ENCODE results near the gene PRKCG. TPM values are rescaled to one million over a fixed set of nuclear protein-coding genes. Genes with fewer than 3 reads are reported as not detected.

Gene PRKCG
- polyA plus RNA-seq, 1 experiment, result 0.09 TPM

DNA sequence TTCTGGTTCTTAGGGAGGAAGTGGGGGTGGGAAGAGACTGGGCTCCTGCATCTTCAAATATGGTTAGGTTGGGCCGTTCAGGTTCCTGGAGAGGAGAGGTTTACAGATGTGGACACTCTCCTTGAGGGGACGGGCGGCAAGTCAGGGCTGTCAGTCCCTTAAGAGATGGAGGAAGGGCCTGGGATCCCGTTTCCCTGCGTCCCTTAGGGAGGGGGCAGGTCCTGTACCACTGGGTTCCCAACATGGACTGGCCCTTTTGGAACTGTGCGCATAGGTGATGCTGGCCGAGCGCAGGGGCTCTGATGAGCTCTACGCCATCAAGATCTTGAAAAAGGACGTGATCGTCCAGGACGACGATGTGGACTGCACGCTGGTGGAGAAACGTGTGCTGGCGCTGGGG, 16.2 kb downstream of the PRKCG start:
- no peak for DNase-seq (ENCODE audit: low read depth, low spot score)
- CTCF ChIA-PET, result interaction anchor here (0.6 to 2.4 kb wide), 3 partner anchors 90 to 132 kb away, joined by 3 to 8 read pairs (median 6); no protein-coding TSS in a partner anchor
- no peak overlapping the region for H3K27ac ChIP-seq (ENCODE audit: low read depth, low read length)

DNA sequence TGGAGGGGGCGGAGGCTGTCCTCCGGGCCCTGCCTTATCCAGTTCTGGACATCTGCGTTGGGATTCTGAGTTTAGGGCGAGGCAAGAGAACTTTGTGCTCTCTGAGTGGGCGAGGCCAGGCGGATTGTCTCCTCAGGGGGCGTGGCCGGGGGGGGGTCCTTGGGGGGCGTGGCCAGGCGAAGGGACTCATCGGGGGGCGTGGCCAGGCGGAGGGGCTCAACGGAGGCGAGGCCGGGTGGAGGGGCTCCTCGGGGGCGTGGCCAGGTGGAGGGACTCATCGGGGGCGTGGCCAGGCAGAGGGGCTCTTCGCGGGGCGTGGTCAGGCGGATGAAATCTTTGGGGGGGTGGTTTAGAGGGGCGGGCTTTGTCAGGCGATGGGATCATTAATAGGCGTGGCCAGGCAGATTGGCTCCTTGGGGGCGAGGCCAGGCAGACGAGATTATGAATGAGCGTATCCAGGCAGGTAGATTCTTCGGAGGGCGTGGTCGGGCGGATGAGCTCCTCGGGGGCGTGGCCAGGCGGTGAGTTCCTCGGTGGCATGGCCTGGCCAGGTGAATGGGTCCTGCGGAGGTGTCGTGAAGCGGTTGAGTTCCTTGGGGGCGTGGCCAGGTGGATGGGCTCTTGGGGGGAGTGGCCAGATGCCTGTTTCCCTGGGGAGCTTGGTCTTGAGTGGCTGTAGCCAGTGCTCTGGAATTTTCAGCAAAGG, 16.8 kb downstream of the PRKCG start:
- no peak overlapping the region for H3K4me3 ChIP-seq (ENCODE audit: low read depth, low read length)
- POLR2A ChIA-PET, result no interaction called here
- no peak for TF ChIP-seq CTCF (IDR thresholded peaks at IDR 0.05; ENCODE audit: low read depth, low read length)
- no peak for DNase-seq (ENCODE audit: low read depth, low spot score)
- H3K27me3 ChIP-seq (ENCODE audit: control insufficient read depth, insufficient read depth, low read length), result peaks cover 8% of the 10 kb centered on the region
- no peak overlapping the region for H3K27ac ChIP-seq (ENCODE audit: low read depth, low read length)
- CTCF ChIA-PET, result interaction anchor here (0.8 to 2.4 kb wide), 3 partner anchors 15 to 131 kb away, joined by 3 to 8 read pairs (median 6); no protein-coding TSS in a partner anchor
- no peaks in the 10 kb centered on the region; the same call in 1 of the 2 replicates for H3K9me3 ChIP-seq (ENCODE audit: control insufficient read depth, insufficient read depth, low read length)

More for the DNA sequence above, 16.2 kb downstream of the PRKCG start:
- Histone ChIP-seq H3K4me3 (ENCODE audit: low read depth, low read length) (no peak overlapping the region), H3K27me3 (ENCODE audit: control insufficient read depth, insufficient read depth, low read length) (peaks cover 8% of the 10 kb centered on the region), H3K9me3 (ENCODE audit: control insufficient read depth, insufficient read depth, low read length) (no peaks in the 10 kb centered on the region; the same call in 1 of the 2 replicates)
- POLR2A ChIA-PET, result no interaction called here
- no peak for TF ChIP-seq CTCF (IDR thresholded peaks at IDR 0.05; ENCODE audit: low read depth, low read length)

GRCh38 chr19:53900191-53900860, 18.3 kb downstream of the PRKCG start:
- DNase-seq (ENCODE audit: low read depth, low spot score), result no peak
- CTCF ChIA-PET, result interaction anchor here (1.2 kb wide), 1 partner anchor 123 kb away, joined by 3 read pairs; no protein-coding TSS in a partner anchor
- H3K9me3 ChIP-seq (ENCODE audit: control insufficient read depth, insufficient read depth, low read length), result no peaks in the 10 kb centered on the region; the same call in 1 of the 2 replicates
- POLR2A ChIA-PET, result no interaction called here
- no peak overlapping the region for H3K4me3 ChIP-seq (ENCODE audit: low read depth, low read length)
- H3K27ac ChIP-seq (ENCODE audit: low read depth, low read length), result no peak overlapping the region
- TF ChIP-seq CTCF (IDR thresholded peaks at IDR 0.05; ENCODE audit: low read depth, low read length), result no peak
- peaks cover 8% of the 10 kb centered on the region for H3K27me3 ChIP-seq (ENCODE audit: control insufficient read depth, insufficient read depth, low read length)

GRCh38 chr19:53903055-53903680, 21.2 kb downstream of the PRKCG start:
- CTCF ChIA-PET, result interaction anchor here (0.6 to 1.4 kb wide), 4 partner anchors 8 to 128 kb away, joined by 3 to 4 read pairs (median 3); no protein-coding TSS in a partner anchor
- DNase-seq (ENCODE audit: low read depth, low spot score), result no peak
- no peak overlapping the region for H3K4me3 ChIP-seq (ENCODE audit: low read depth, low read length)
- no peak for TF ChIP-seq CTCF (IDR thresholded peaks at IDR 0.05; ENCODE audit: low read depth, low read length)
- POLR2A ChIA-PET, result no interaction called here
- H3K9me3 ChIP-seq (ENCODE audit: control insufficient read depth, insufficient read depth, low read length), result no peaks in the 10 kb centered on the region; the same call in 1 of the 2 replicates
- H3K27ac ChIP-seq (ENCODE audit: low read depth, low read length), result no peak overlapping the region
- peaks cover 6% of the 10 kb centered on the region for H3K27me3 ChIP-seq (ENCODE audit: control insufficient read depth, insufficient read depth, low read length)

Measured in AG04450 (cell line).